ENCODE data around the gene DHRS12.
A peak's percentile ranks its signal among the peaks of the same experiment; 100 is the strongest.

Gene DHRS12

GRCh38 chr13:51778392-51778791 lies 25.6 kb downstream of the DHRS12 start:
- no peak for DNase-seq

- no peak for DNase-seq
These were observed 26.0 kb downstream of the DHRS12 start for GRCh38 chr13:51777921-51778320.

GRCh38 chr13:51776179-51776578 lies 27.8 kb downstream of the DHRS12 start:
- no peak for DNase-seq

- no peak for DNase-seq
These were observed 30.4 kb downstream of the DHRS12 start for GRCh38 chr13:51773515-51773914.

- DNase-seq, result no peak
These were observed 31.2 kb downstream of the DHRS12 start for GRCh38 chr13:51772781-51773180.

- no peak for DNase-seq
These were observed 31.9 kb downstream of the DHRS12 start for GRCh38 chr13:51772105-51772455.

- DNase-seq, result no peak
These were observed 32.4 kb downstream of the DHRS12 start for GRCh38 chr13:51771418-51772104.

GRCh38 chr13:51770681-51771417 lies 33.1 kb downstream of the DHRS12 start:
- DNase-seq, result no peak

- no peak for DNase-seq
These were observed 33.8 kb downstream of the DHRS12 start for GRCh38 chr13:51770160-51770559.

- DNase-seq, result no peak
These were observed 34.4 kb downstream of the DHRS12 start for GRCh38 chr13:51769455-51770127.

GRCh38 chr13:51768976-51769375 lies 35.0 kb downstream of the DHRS12 start:
- no peak for DNase-seq

GRCh38 chr13:51768378-51768921 lies 35.5 kb downstream of the DHRS12 start:
- no peak for DNase-seq

GRCh38 chr13:51767100-51767499 lies 36.9 kb downstream of the DHRS12 start:
- DNase-seq, result no peak

GRCh38 chr13:51765142-51765515 lies 38.8 kb downstream of the DHRS12 start:
- no peak for DNase-seq

- peak; percentile 63 for DNase-seq
These were observed 39.5 kb downstream of the DHRS12 start for GRCh38 chr13:51764184-51765141.

GRCh38 chr13:51763486-51763885 lies 40.5 kb downstream of the DHRS12 start:
- no peak for DNase-seq

GRCh38 chr13:51761643-51762350 lies 42.2 kb downstream of the DHRS12 start:
- no peak for DNase-seq

- no peak for DNase-seq
These were observed 43.4 kb downstream of the DHRS12 start for GRCh38 chr13:51760592-51760991.

- DNase-seq, result no peak
These were observed 44.7 kb downstream of the DHRS12 start for GRCh38 chr13:51759240-51759639.

GRCh38 chr13:51758691-51759090 lies 45.3 kb downstream of the DHRS12 start:
- DNase-seq, result no peak

- DNase-seq, result no peak
These were observed 47.3 kb downstream of the DHRS12 start for GRCh38 chr13:51756651-51757050.

Data from kidney glomerular epithelial cell (primary cell).